ENCODE results near the gene LRRC56.

Gene LRRC56

GRCh38 chr11:518463-519202 is 18.7 kb upstream of the LRRC56 start:
- DNase-seq (ENCODE audit: low read depth in 2 of 3, low spot score in 2 of 3) = peak; percentile 85 to 93 (median 91)

- DNase-seq (ENCODE audit: low read depth in 2 of 3, low spot score in 2 of 3) = no peak
These were observed 16.7 kb upstream of the LRRC56 start for GRCh38 chr11:520428-521176.

- DNase-seq (ENCODE audit: low read depth in 2 of 3, low spot score in 2 of 3) = no peak
These were observed 16.1 kb upstream of the LRRC56 start for GRCh38 chr11:521177-521688.

- DNase-seq (ENCODE audit: low read depth in 2 of 3, low spot score in 2 of 3) = no peak
These were observed 11.1 kb upstream of the LRRC56 start for GRCh38 chr11:526192-526591.

- DNase-seq (ENCODE audit: low read depth in 2 of 3, low spot score in 2 of 3) = no peak
These were observed 9.0 kb upstream of the LRRC56 start for GRCh38 chr11:528166-528814.

- no peak for DNase-seq (ENCODE audit: low read depth in 2 of 3, low spot score in 2 of 3)
These were observed 8.3 kb upstream of the LRRC56 start for GRCh38 chr11:528815-529727.

GRCh38 chr11:529728-530411 is 7.5 kb upstream of the LRRC56 start:
- DNase-seq (ENCODE audit: low read depth in 2 of 3, low spot score in 2 of 3) = no peak

GRCh38 chr11:530960-531831 is 6.1 kb upstream of the LRRC56 start:
- no peak for DNase-seq (ENCODE audit: low read depth in 2 of 3, low spot score in 2 of 3)

- no peak for DNase-seq (ENCODE audit: low read depth in 2 of 3, low spot score in 2 of 3)
These were observed 5.3 kb upstream of the LRRC56 start for GRCh38 chr11:531919-532526.

GRCh38 chr11:532527-532985 is 4.8 kb upstream of the LRRC56 start:
- no peak for DNase-seq (ENCODE audit: low read depth in 2 of 3, low spot score in 2 of 3)

GRCh38 chr11:532986-533585 is 4.2 kb upstream of the LRRC56 start:
- no peak for DNase-seq (ENCODE audit: low read depth in 2 of 3, low spot score in 2 of 3)

GRCh38 chr11:533586-534395 is 3.5 kb upstream of the LRRC56 start:
- no peak for DNase-seq (ENCODE audit: low read depth in 2 of 3, low spot score in 2 of 3)

- DNase-seq (ENCODE audit: low read depth in 2 of 3, low spot score in 2 of 3) = no peak
These were observed 2.7 kb upstream of the LRRC56 start for GRCh38 chr11:534396-535209.

GRCh38 chr11:535210-535518 is 2.2 kb upstream of the LRRC56 start:
- DNase-seq (ENCODE audit: low read depth in 2 of 3, low spot score in 2 of 3) = no peak

GRCh38 chr11:535519-536454 is 1.5 kb upstream of the LRRC56 start, which contains the start of gene HRAS:
TSS of gene HRAS (minus strand) at chr11:535576.
- peak; percentile 83 to 94 (median 89) for DNase-seq (ENCODE audit: low read depth in 2 of 3, low spot score in 2 of 3)

Measured in activated CD8-positive, alpha-beta memory T cell treated with anti-CD3 and anti-CD28 coated beads for 48 hours (primary cell).